Colonic mucosa (tissue), 4 donors: Measurements from ENCODE around the gene SKA3. TPM values are rescaled to one million over a fixed set of nuclear protein-coding genes. Genes with fewer than 3 reads are reported as not detected.

Experiments
- DNase-seq: peaks from one replicate; pipeline ENCODE4 v3.0.0-alpha.2; 2020
- H3K27ac ChIP-seq: fragments of 200-600 bp; one replicate; pipeline ENCODE4 v1.8.0; 2021
- H3K27me3 ChIP-seq: fragments of 200-600 bp; one replicate; pipeline ENCODE4 v1.8.0; 2021
- H3K36me3 ChIP-seq: fragments of 200-600 bp; one replicate; pipeline ENCODE4 v1.8.0; 2021
- H3K4me1 ChIP-seq: fragments of 200-600 bp; one replicate; pipeline ENCODE4 v1.8.0; 2021; ENCODE audit warnings: mild to moderate bottlenecking
- H3K4me3 ChIP-seq: fragments of 200-600 bp; one replicate; pipeline ENCODE4 v1.8.0; 2021
- H3K9ac ChIP-seq, 2 donors: one replicate each; pipeline ENCODE4 v1.7.0; 2013; ENCODE audit warnings: control low read depth in 2 of 2, low read depth in 2 of 2, low read length in 2 of 2
- H3K9me3 ChIP-seq: fragments of 200-600 bp; one replicate; pipeline ENCODE4 v1.8.0; 2021
- CTCF ChIP-seq: fragments of 200-600 bp; IDR thresholded peaks from one replicate; pipeline ENCODE4 v1.8.0; 2022; ENCODE audit warnings: antibody characterized with exemption, mild to moderate bottlenecking
- intact Hi-C: fragments of 100-400 bp; cut with DNase I; formaldehyde crosslinking; loops from one replicate; pipeline ENCODE4 v1.14.1; 2022
- total RNA-seq, 2 donors: library from RNA; stranded (reverse); fragmentation: NEBNext Ultra II Directional in 1 of 2; extraction: Animal tissue kit (Norgen Biotek cat#: 25700) in 1 of 2; gene quantifications; one replicate each; pipeline ENCODE4 v1.2.1, GENCODE V29; 2021
- donor health status: healthy.
- donor health status: DM: no; HTN: no; CAD: no.
- donor health status: DM: no; HTN: no; CAD: no.

SKA3 gene
- total RNA-seq, 2 donors from 2014 or later: 6.2 to 18.1 TPM

GRCh38 chr13:21104199-21105019 lies 71.9 kb downstream of the SKA3 start:
- Histone ChIP-seq H3K36me3 (no peaks in the 10 kb centered on the region), H3K4me1 (no peaks in the 10 kb centered on the region), H3K9me3 (no peaks in the 10 kb centered on the region), H3K9ac (no peak overlapping the region), H3K27ac (no peak overlapping the region), H3K4me3 (no peak overlapping the region), H3K27me3 (no peaks in the 10 kb centered on the region)
- no peak for TF ChIP-seq CTCF
- intact Hi-C loops: no loop called here
- DNase-seq: no peak

Other genes with a start within 250 kb of the SKA3 start
- gene LATS2, start 115.0 kb downstream of the SKA3 start, total RNA-seq: 10 to 100 TPM in 1 of 2 donors, 1 to 10 TPM in 1; 3.7 to 11.3 TPM
- 100 to 1,000 TPM; 220 to 251 TPM for gene SAP18, start 36.4 kb downstream of the SKA3 start, total RNA-seq
- 10 to 100 TPM; 18.3 to 25.2 TPM for gene MRPL57, start 106 bp upstream of the SKA3 start, total RNA-seq